ENCODE results near the gene EXOC3L4.

Gene EXOC3L4

DNA sequence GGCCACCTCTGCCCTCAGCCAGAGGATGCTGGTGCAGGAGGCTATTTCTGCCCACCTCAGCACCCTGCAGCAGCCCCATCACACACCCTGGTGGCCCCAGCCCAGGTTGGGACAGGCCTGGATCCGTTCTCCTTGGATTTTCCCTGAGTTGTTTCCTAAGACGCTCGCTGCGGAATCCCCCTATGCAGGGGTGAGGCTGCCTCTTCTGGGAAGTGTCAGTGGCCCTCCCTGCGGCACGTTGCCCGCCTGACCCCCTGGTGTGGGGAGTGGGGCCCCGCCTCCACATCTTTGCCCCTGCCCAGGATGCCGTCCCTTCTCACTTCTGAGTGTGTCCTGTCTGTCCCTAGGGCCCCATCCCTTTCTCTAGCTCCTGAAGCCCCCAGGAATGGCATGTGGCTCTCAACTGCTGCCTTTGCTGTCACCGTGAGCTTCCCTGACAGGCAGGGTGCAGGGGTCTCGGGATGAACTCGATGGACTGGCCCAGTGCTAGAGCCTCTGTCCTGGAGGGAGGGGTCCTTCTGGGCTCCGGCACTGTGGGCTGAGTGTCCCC, 594 bp upstream of the EXOC3L4 start:
- FAIRE-seq = no peak

DNA sequence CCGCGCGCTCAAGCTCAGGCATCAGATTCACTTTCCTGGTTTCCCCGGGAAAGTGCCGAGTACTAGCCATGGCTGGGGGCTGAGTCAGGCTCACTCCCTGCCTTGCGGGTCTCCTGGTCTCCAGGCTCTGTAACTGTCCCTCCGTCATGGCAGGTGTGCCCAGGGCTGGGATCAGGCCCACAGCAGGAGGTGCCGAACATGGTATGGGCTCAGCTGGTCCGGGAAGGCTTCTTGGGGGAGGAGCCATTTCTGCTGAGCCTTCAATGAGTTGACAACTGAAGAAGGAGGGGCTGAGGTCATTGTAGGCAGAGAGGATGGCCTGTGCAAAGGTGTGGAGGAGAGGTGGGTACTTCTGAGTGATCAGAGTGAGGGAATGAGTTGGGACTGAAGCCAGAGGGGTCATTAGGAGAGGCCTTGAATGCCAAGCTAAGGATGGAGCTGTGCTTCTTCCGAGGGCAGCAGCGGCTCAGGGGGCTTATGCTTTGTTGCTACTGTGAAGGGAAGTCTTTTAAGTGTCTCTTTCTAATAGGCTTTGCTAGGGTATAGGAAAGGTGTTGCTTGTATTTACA, 769 bp downstream of the EXOC3L4 start:
- no peak for FAIRE-seq

- no peak for FAIRE-seq
Measured at GRCh38 chr14:103096387-103096786, 1.9 kb downstream of the EXOC3L4 start.

DNA sequence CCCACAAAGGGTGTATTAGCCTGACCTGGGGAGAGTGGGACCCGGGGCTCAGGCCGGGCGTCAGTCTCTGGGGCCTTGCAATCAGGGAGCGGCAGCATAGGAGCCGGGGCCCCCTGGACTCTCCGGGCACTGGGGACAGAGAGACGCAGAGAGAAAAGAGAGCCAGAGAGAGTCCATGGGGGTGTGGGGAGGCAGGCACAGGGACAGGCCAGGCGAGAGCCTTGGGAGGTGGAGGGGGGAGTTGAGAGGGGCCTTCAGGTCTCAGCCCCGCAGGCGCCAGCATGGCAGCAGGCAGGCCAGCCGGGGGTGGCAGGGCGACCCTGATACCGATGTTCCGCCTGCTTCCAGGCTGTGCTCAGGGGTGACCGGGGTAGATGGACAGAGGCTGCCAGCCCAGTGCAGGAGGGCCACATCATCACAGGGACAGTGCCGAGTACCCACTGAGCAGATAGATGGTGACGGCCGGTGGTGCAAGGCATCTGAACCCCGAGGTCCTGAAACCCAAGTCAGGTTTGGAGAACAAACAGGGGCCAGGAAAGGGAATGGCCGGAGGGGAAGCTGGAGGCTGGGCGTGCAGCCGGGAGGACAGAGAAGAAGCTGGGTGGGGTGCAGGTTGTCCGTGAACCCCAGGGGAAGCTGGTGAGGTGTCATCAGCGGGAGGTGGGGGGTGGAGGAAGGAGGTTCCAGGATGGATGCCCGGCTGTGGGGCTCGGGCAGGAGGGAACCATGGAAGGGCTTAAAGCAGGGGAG, 2.9 kb downstream of the EXOC3L4 start:
- FAIRE-seq = no peak

GRCh38 chr14:103097994-103098957, 3.8 kb downstream of the EXOC3L4 start:
- FAIRE-seq = no peak

DNA sequence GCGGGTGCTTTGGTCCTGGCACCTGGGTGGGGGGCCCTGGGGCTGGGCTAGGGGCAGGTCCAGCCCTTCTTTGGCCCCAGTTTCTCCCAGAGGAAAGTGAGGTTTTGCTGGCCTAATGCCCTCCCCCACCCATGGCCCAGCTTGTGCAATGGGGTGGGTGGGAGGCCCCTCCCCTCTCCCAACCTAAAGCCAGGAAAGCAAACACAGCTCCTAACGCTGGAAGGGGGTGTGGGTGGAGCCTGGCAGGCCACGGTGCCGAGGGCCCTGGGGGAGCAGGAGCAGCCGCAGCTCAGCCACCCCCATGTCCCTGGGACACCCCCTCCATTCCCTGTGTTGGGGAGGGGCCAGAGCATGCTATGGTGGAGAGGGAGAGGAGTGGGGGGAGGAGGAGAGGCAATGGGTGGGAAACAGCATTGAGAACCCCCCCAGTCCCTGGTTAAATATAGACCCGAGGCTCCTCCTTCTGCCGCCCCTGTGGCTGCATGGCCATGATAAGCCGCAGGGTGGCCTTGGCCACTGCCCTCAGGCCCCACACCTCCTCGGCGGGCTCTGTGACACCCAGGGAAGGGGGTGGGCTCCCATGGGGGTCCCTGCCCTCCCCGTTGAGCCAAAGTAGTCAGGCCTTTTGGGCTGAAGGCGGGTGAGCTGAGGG, 4.7 kb downstream of the EXOC3L4 start:
- FAIRE-seq = no peak

DNA sequence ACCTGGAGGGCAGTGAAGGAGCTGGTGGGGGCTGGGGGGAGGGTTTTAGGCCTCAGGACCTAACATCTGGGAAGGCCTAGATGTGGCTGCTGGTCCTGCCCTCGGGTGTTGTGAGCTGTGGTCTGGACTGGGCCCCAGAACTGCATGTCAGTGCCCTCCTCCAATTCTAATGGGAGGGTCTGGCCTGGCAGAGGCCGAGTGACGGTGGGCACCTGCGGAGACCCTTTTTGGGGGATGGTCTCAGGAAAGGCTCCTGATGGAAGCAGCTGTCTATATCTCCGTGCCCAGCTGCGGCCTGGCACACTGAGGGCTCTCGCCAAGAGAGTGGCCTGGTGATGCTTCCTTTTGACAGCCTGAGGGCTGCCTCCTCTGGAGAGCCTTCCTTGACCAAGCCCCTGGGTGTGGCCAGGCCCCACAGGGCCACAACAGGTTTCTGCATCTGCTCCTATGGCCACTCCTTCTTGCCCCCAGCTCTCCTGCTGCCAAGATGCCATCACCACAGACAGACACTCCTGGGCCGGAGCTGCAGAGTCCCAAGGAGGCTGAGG, 5.3 kb downstream of the EXOC3L4 start:
- no peak for FAIRE-seq

DNA sequence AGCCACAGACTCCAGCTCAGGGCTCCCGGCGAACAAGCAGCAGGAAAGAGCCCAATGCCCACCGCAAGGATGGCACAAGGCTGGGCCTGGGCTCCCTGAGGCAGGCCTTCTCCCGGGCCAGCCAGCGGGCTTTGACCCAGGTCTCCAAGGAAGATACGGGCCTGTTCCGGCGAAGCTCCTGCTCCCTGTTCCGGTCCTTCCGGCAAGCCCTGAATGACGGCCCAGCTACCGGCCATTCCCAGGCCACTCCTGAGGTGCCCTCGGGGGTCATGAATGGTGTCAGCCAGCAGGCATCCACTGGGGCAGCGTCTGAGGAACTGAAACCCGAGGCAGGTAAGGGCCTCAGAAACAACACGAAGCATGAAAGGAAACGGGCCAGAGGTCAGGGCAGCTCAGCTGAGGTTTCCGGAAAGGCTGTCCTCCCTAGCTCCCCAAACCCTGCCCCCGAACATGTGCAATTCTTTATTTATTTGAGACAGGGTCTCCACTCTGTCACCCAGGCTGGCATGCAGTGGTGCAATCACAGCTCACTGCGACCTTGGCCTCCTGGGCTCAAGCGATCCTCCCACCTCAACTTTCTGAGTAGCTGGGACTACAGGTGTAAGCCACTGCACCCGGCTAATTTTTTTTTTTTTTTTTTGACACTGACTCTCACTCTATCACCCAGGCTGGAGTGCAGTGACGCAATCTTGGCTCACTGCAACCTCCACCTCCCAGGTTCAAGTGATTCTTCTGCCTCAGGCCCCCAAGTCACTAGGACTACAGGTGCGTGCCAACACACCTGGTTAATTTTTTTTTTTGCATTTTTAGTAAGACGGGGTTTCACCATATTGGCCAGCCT, 6.0 kb downstream of the EXOC3L4 start:
- no peak for FAIRE-seq

DNA sequence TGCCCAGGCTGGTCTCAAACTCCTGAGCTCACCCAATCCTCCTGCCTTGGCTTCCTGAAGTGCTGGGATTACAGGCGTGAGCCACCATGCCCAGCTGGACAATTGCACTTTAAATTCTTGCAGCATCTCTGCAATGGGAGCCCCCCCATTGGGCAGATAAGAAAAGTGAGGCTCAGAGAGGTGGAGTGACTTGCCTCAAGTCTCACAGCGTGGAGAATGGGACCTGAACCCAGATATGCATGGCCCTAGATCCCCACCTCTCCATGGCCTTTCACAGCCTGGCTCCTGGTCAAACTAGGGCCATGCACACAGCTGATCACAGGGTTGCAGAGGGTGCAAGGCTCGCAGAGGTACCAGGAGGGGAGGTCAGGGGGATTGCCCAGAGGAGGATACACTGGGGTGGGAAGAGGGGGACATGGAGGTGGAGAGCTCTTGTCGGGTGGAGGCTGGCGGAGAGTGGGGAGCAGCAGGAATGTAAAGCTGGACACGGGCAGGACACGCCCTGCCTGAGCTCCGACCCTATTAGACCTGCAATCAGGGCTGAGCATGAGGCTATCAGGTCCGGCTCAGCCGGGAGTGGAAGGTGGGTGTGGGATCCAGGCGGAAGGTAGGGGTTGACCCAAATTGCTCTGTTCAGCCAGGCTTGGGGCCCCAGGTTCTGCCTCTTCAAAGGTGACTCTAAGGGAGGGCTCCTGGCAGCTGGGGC, 6.9 kb downstream of the EXOC3L4 start:
- FAIRE-seq = no peak

DNA sequence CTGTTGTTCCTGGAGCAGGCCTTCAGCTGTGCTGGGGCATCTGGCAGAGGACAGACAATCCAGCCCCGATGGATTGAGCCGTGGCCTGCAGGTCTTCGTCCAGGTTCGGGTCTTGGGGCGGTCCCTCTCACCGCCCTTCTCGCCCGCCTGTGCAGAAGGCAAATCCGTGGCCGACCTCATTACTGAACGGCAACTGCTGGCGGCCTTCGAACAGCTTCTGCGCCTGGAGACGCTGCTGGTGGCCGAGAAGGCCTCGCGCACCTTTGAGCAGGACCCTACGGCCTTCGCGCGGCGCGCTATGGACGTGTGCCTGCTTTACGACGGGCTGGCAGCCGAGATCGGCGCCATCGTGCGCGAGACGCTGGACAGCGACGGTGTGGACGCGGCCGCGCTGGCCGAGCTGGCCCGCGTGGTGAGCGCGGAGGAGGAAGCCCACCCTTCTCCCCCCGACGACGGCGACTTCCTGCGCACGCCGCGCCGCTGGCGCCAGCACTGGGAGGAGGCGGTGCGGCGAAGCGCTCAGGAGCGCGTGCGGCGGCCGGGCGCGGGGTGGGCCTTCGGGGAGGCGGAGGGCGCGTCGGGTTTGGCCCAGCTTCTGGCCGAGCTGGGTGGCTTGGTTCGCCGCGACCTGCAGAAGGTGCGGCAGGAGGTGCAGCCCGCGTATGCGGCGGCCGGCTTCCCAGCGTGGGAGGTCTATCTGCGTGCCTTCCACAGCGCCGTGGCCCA, 7.6 kb downstream of the EXOC3L4 start:
- no peak for FAIRE-seq

- no peak for FAIRE-seq
Measured at GRCh38 chr14:103102689-103103260, 8.2 kb downstream of the EXOC3L4 start.

GRCh38 chr14:103103461-103104388, 9.2 kb downstream of the EXOC3L4 start:
- no peak for FAIRE-seq

DNA sequence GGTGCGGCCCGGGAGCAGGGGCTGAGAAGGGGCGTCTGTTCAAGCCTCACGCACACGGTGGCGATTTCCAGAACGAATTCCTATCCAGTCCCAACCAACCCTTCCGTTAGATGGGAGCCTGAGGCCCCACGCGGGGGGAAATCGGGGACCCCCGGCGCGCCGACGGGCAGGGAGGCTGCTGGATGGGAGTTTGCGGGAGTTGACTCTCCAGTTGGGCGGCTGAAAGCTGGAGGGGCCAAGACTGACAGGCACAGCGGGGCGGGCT, 9.8 kb downstream of the EXOC3L4 start:
- no peak for FAIRE-seq

DNA sequence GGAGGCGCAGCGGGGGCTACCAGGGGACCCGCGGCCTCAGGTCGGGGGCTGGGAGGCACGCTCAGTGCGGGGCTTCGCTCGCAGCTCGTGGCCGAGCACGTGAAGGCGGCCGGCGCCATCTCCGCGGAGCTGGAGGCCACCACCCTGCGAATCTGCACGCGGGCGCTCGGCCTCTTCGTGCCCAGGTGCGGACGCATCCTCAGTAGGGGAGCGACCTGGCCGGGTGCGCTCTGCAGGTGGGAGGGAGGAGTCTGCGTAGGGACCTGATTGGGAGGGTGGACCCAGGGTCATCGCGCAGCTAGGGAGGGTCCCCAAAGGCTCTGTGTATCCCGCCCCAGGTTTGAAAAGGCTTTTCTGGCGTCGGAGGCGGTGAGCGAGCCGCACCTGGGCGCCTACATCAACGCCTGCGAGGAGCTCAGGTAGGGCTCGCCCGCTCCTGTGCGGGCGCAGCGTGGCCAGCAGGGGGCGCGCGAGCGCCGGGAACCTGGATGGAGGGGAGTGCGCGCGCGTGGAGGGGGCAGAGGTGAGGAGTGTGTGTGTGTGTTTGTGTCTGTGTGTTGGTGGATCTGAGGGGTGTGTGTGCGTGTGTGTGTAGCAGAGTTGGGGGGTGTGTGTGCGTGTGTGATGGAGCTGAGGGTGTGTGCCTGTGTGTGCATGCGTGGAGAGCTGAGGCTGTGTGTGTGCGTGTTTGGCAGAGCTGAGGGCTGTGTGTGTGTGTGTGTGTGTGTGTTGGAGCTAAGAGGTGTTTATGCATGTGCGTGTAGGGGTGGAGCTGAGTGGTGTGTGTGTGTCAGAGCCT, 10.3 kb downstream of the EXOC3L4 start:
- FAIRE-seq = no peak

DNA sequence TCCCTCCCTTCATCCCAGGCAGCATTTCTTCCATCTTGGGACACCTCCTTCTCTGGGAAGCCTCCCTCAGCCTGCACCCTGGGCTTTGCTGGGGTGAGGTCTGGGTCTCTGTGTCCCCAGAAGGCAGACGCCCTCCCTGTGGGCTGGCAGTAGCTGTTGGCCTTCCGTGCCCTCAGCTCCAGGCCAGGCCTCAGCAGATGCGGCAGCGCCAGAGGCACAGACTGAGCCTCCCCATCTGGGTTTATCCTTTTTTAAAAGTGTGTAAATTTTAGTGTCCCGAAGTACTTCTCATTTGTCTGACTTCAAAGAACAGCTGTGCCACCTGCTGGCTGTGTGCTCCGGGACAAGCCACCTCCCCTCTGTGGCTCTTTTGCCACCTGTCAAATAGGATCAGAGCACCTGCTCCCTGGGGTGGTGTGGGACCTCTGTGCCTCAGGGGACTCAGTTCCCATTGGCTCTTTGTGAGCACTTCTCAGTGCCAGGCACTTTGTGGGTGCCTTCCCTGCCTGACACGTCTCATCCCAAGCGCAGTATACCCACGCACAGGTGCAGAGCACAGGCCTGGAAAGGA, 11.1 kb downstream of the EXOC3L4 start:
- no peak for FAIRE-seq

- no peak for FAIRE-seq
Measured at GRCh38 chr14:103107455-103107854, 12.9 kb downstream of the EXOC3L4 start.

DNA sequence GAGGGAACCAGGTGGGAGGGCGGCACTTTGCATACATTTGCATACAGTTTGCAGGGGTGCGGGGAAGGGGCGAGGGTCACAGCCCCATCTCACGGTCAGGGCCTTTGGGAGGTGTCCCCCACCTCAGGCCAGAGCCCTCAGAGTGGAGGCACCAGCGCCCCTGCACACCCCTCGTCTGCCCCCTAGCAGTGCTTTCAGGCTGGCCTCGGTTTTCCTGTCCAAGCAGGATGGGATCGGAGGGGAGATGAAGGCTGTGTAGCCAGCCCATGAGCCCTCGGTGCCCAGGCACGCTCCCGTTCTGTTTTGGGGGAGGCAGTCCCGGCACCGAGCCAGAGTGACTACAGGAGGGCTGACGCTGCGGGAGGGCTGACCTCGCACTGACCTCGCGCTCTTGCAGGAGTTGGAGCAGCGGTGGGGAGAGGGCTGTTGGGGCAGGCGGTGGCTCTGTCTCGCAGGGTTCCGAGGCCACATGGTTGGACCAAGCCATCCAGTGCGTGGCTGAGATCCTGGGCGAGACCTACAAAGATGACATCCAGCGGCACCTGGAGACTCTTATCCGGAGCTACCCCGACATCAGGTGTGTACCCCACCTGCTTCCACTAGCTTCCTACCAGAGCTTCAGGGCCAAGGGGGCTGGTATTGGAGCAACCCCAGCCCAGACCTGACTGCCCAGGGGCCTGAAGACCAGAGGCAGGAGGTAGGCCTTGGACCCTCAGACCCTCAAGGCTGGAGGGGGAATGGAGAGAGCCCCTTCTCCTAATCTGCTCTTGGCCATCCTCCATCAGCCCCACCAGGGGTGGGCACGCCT, 13.6 kb downstream of the EXOC3L4 start:
- no peak for FAIRE-seq

Data from TTC549 (cell line).